Right atrium auricular region (tissue), 2 donors: ENCODE data around the gene HIRA. TPM values are rescaled to one million over a fixed set of nuclear protein-coding genes. Genes with fewer than 3 reads are reported as not detected.
A peak's percentile ranks its signal among the peaks of the same experiment; 100 is the strongest.

Experiments
- DNase-seq: peaks from one replicate; pipeline ENCODE4 v3.0.0-alpha.2; 2019; ENCODE audit warnings: low spot score
- H3K27ac ChIP-seq, 2 donors: fragments of 200-600 bp; sonication (generic); 1 replicate in 1 of 2; 2 replicates in 1 of 2; pipeline ENCODE4 v1.5.1; 2016 to 2019
- H3K27me3 ChIP-seq, 2 donors: fragments of 200-600 bp; sonication (generic); one replicate each; pipeline versions ENCODE4 v1.5.1 to v1.6.0; 2017 to 2019
- H3K36me3 ChIP-seq: fragments of 200-600 bp; sonication (generic); one replicate; pipeline ENCODE4 v1.5.1; 2016
- H3K4me1 ChIP-seq, 2 donors: fragments of 200-600 bp; sonication (generic); one replicate each; pipeline versions ENCODE4 v1.5.1 to v1.6.0; 2017 to 2019
- H3K4me3 ChIP-seq, 2 donors: fragments of 200-600 bp; sonication (generic); 1 replicate in 1 of 2; 2 replicates in 1 of 2; pipeline ENCODE4 v1.5.1; 2017 to 2019; ENCODE audit warnings: mild to moderate bottlenecking in 1 of 2, moderate library complexity in 1 of 2
- H3K9me3 ChIP-seq, 2 donors: fragments of 200-600 bp; sonication (generic); one replicate each; pipeline ENCODE4 v1.5.1; 2019
- total RNA-seq, 2 donors: library from RNA; depleted of rRNA; stranded (reverse); fragments of >200 nt; gene quantifications; one replicate each; pipeline ENCODE4 v1.1.0, GENCODE V29; 2016
- TF ChIP-seq, protein P1 (sequence below), 2 donors: fragments of 200-600 bp; sonication (generic); IDR thresholded peaks; one replicate each; pipeline ENCODE4 v1.5.1; 2019; ENCODE audit warnings: antibody characterized with exemption in 2 of 2

The HIRA gene
- total RNA-seq, 2 donors from 2014 or later: 9.8 to 15.7 TPM

DNA sequence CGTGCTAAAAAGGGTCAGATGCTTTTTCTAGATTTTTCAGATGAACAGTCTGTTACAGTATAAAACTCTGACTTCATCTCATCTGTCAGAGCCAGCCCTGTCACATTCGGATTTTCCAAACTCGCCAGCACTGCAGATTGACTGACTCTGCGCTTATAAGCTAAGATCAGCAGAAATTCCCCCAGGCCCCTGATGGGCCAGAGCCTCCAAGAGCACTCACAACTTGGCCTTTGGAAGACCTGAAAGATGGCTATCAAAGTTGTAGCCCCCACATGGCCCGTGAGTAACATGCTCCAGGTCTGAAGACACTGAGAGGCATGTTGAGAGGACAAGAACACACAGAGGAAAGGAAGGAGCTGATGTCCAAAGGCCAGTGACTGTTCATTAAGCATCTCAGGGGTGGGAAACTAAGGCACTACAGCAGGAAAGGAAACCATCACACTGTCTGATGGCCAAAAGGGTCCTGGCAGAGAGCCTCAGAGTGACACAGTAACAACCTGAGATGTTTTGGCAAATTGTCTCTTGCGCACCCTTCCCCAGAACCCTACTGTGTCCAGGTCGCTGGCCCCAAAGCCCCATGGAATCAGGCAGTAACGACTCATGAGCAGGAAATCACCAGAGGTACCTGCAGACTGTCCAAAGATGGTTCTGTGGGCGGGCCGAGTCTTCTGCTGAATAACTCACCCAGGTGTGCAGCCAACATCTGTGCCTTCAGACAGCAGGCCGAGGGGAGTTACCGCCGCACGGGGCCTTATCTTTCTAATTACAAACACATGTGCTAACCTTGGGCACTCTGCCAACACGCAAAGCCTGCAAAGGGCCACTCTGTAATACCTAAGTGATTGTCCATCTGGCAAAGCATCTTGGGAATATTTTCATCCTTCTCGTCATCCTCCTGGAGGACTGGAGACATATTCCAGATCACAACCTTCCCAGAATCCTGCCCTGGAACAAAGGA lies 23.6 kb downstream of the HIRA start:
- Histone ChIP-seq H3K9me3 (no peaks in the 10 kb centered on the region), H3K36me3 (peaks cover 47% of the 10 kb centered on the region), H3K27ac (peak overlapping the region in 1 of 2 donors; percentile 12), H3K27me3 (no peaks in the 10 kb centered on the region), H3K4me3 (no peak overlapping the region), H3K4me1 (peaks cover 0 to 32% of the 10 kb centered on the region in 2 donors)
- no peak for DNase-seq
- TF ChIP-seq, protein P1, sequence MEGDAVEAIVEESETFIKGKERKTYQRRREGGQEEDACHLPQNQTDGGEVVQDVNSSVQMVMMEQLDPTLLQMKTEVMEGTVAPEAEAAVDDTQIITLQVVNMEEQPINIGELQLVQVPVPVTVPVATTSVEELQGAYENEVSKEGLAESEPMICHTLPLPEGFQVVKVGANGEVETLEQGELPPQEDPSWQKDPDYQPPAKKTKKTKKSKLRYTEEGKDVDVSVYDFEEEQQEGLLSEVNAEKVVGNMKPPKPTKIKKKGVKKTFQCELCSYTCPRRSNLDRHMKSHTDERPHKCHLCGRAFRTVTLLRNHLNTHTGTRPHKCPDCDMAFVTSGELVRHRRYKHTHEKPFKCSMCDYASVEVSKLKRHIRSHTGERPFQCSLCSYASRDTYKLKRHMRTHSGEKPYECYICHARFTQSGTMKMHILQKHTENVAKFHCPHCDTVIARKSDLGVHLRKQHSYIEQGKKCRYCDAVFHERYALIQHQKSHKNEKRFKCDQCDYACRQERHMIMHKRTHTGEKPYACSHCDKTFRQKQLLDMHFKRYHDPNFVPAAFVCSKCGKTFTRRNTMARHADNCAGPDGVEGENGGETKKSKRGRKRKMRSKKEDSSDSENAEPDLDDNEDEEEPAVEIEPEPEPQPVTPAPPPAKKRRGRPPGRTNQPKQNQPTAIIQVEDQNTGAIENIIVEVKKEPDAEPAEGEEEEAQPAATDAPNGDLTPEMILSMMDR (IDR thresholded peaks at IDR 0.05): no peak

DNA sequence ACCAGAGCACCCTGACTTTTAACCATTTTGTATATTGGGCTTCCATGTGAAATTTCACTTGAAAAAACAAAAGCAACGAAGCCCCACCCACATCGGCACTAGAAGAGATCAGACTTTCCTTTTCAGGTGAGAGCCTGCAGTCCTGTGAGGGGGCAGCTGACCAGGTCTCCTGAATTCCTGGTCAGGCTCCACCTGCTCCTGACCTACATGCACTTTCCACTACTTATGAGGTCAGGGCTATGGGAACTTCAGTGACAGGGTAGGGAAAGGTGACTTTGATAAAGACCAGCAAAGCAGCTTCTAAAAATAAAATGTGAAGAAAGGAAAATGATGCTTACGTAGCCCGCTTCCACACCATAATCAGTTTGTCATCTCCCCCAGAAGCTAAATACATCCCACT lies 24.7 kb downstream of the HIRA start:
- no peak overlapping the region for H3K27ac ChIP-seq
- TF ChIP-seq, protein P1 (IDR thresholded peaks at IDR 0.05): no peak
- no peaks in the 10 kb centered on the region for H3K9me3 ChIP-seq
- peaks cover 47% of the 10 kb centered on the region for H3K36me3 ChIP-seq
- H3K4me3 ChIP-seq: no peak overlapping the region
- H3K4me1 ChIP-seq: peaks cover 0 to 26% of the 10 kb centered on the region in 2 donors
- no peaks in the 10 kb centered on the region for H3K27me3 ChIP-seq
- no peak for DNase-seq

DNA sequence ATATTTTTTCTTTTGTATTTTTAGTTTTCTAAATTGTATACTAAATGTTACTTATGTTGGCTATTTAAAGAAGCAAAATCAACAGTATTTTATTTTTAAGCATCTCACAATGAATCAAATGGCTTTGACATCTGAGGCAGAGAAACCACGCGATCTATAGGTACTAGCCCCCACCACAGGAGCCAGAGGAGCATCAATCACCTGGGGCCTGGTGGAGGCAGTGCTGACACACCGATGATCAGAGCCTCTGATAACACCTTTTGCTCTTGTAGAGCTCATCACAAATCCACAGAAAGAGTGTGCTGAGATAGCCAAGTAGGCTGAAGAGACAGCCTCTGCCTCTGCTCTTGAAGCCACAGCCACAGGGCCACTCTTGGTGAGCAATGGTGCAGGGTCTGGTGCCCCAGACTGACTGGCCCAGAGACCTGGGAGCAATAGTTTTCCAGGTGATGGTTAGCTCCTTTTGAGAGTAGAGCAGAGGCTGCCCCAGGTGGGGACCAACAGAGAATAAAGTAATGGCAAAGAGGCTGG lies 25.2 kb downstream of the HIRA start:
- Histone ChIP-seq H3K9me3 (no peaks in the 10 kb centered on the region), H3K4me3 (no peak overlapping the region), H3K36me3 (peaks cover 52% of the 10 kb centered on the region), H3K27me3 (no peaks in the 10 kb centered on the region), H3K27ac (no peak overlapping the region), H3K4me1 (peaks cover 0 to 21% of the 10 kb centered on the region in 2 donors)
- no peak for DNase-seq
- TF ChIP-seq, protein P1 (IDR thresholded peaks at IDR 0.05): no peak

DNA sequence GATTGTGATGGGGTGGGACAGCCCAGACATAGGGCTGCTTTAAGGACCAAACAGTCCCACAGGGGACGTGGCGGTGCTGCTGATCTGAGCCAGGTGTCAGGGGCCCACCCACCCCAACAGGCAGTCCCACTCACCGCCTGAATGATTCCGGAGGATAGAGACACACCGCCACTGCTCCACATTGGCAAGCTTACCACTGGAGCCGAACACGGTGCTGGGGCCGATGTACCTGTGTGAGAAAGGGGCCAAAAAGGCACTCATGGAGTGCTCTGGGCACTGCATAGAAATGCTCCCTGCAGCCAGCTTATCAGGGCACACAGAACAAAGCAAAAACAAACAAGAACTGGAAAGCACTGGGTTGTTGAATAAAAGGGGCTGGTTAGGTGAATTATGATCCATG lies 25.9 kb downstream of the HIRA start:
- H3K36me3 ChIP-seq: peaks cover 53% of the 10 kb centered on the region

DNA sequence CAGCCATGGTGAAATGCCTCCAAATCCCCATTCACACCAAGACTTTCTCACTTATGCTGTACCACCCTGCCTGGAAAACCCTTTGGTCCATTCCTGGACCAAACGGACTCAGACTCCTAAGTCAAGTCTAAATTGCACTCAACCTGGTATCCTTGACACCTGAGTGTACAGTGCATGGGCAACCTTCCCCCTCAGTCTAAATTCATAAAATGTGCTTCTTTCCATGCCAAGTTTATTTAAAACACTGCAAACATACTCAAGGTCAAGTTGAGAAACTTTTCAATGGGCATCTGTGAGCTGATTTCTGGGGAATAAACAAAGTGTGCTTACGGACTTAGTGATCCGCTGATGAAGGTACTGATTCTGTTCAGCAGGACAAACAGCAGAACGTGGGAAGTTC lies 26.4 kb downstream of the HIRA start:
- Histone ChIP-seq H3K4me1 (peaks cover 0 to 16% of the 10 kb centered on the region in 2 donors), H3K27me3 (no peaks in the 10 kb centered on the region), H3K27ac (no peak overlapping the region), H3K4me3 (no peak overlapping the region), H3K9me3 (no peaks in the 10 kb centered on the region), H3K36me3 (peaks cover 56% of the 10 kb centered on the region)
- no peak for DNase-seq
- TF ChIP-seq, protein P1 (IDR thresholded peaks at IDR 0.05): no peak

More for the DNA sequence above, 25.9 kb downstream of the HIRA start:
- DNase-seq: no peak
- no peak overlapping the region for H3K4me3 ChIP-seq
- no peaks in the 10 kb centered on the region for H3K9me3 ChIP-seq
- H3K27me3 ChIP-seq: no peaks in the 10 kb centered on the region
- H3K27ac ChIP-seq: no peak overlapping the region
- TF ChIP-seq, protein P1 (IDR thresholded peaks at IDR 0.05): no peak
- peaks cover 0 to 16% of the 10 kb centered on the region in 2 donors for H3K4me1 ChIP-seq
